ENCODE measurements around the gene OBSL1. TPM values are rescaled to one million over a fixed set of nuclear protein-coding genes. Genes with fewer than 3 reads are reported as not detected.

The OBSL1 gene
- total RNA-seq, 1 experiment from 2014 or later = 56.2 TPM

GRCh38 chr2:219532378-219532649 lies 39.0 kb downstream of the OBSL1 start:
- ChIA-PET POLR2A (interaction anchor here (0.7 kb wide), 1 partner anchor 144 kb away, joined by 5 read pairs; no protein-coding TSS in a partner anchor), CTCF (interaction anchor here (0.8 to 8.2 kb wide), 3 partner anchors 22 to 127 kb away, joined by 3 to 243 read pairs (median 3); partner anchors contain the start of gene GMPPA)
- Histone ChIP-seq H3K36me3 (ENCODE audit: control insufficient read depth, insufficient read depth, low read length) (no peaks in the 10 kb centered on the region), H3K27me3 (replicated peaks; ENCODE audit: control insufficient read depth, insufficient read depth, low read length) (no peaks in the 10 kb centered on the region; the same call in 1 of the 2 replicates), H3K4me1 (no peaks in the 10 kb centered on the region), H3K4me3 (ENCODE audit: low read depth, low read length) (no peak overlapping the region), H3K9me3 (no peaks in the 10 kb centered on the region)
- TF ChIP-seq CTCF (IDR thresholded peaks at IDR 0.05; ENCODE audit: insufficient read depth in 1 of 2, low read depth in 1 of 2, low read length in 1 of 2, severe bottlenecking in 1 of 2, unreplicated experiment in 1 of 2) = no peak
- Mint-ChIP-seq H3K9me3 (ENCODE audit: unreplicated experiment) (no peaks in the 10 kb centered on the region), H3K4me3 (ENCODE audit: unreplicated experiment) (no peak overlapping the region), H3K27me3 (ENCODE audit: insufficient read depth, unreplicated experiment) (peaks cover 21% of the 10 kb centered on the region), H3K36me3 (ENCODE audit: insufficient read depth, unreplicated experiment) (no peaks in the 10 kb centered on the region), H3K4me1 (ENCODE audit: low read depth, unreplicated experiment) (peaks cover 7% of the 10 kb centered on the region), H3K27ac (ENCODE audit: unreplicated experiment) (no peak overlapping the region)
- DNase-seq = no peak
- intact Hi-C loops (cut with micrococcal nuclease; ENCODE audit: unreplicated experiment) = no loop called here
- no TSS peak for BruUV-seq (replicated peaks)

DNA sequence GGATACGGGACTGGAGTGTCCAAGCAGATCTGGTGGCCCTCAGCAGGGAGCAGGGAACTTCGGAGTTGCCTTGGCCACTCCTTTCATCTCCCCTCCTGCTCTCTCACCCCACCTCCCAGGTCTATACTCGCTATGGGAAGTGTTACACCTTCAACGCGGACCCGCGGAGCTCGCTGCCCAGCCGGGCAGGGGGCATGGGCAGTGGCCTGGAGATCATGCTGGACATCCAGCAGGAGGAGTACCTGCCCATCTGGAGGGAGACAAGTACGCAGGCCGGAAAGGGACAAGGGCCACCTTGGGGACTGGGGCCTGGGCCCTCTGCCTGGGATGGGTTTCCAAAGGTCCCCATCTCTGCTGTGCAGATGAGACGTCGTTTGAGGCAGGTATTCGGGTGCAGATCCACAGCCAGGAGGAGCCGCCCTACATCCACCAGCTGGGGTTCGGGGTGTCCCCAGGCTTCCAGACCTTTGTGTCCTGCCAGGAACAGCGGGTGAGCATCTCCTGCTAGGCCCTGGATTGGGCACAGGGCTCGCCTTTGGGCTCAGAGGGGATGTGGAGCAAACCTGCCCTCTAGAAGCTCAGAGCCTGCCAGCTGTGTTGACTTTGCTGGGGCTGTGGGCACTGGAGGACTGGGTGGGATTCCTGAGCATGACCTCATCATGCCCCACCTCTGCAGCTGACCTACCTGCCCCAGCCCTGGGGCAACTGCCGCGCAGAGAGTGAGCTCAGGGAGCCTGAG lies 39.5 kb downstream of the OBSL1 start:
- no peaks in the 10 kb centered on the region for H3K4me1 ChIP-seq
- POLR2A ChIA-PET = interaction anchor here (0.7 kb wide), 1 partner anchor 144 kb away, joined by 5 read pairs; no protein-coding TSS in a partner anchor
- H3K27ac Mint-ChIP-seq (ENCODE audit: unreplicated experiment) = no peak overlapping the region
- H3K27me3 ChIP-seq (replicated peaks; ENCODE audit: control insufficient read depth, insufficient read depth, low read length) = no peaks in the 10 kb centered on the region; the same call in 1 of the 2 replicates
- no peaks in the 10 kb centered on the region for H3K36me3 Mint-ChIP-seq (ENCODE audit: insufficient read depth, unreplicated experiment)
- CTCF ChIA-PET = interaction anchor here (0.8 to 8.2 kb wide), 4 partner anchors 12 to 126 kb away, joined by 3 to 243 read pairs (median 3); partner anchors contain the start of genes CHPF, GMPPA and TMEM198
- no TSS peak for BruUV-seq (replicated peaks)
- no peak for DNase-seq
- no peaks in the 10 kb centered on the region for H3K9me3 Mint-ChIP-seq (ENCODE audit: unreplicated experiment)
- TF ChIP-seq CTCF (IDR thresholded peaks at IDR 0.05; ENCODE audit: insufficient read depth in 1 of 2, low read depth in 1 of 2, low read length in 1 of 2, severe bottlenecking in 1 of 2, unreplicated experiment in 1 of 2) = no peak
- peaks cover 21% of the 10 kb centered on the region for H3K27me3 Mint-ChIP-seq (ENCODE audit: insufficient read depth, unreplicated experiment)
- no peak overlapping the region for H3K4me3 Mint-ChIP-seq (ENCODE audit: unreplicated experiment)
- no peaks in the 10 kb centered on the region for H3K9me3 ChIP-seq
- no peaks in the 10 kb centered on the region for H3K36me3 ChIP-seq (ENCODE audit: control insufficient read depth, insufficient read depth, low read length)
- no peak overlapping the region for H3K4me3 ChIP-seq (ENCODE audit: low read depth, low read length)
- intact Hi-C loops (cut with micrococcal nuclease; ENCODE audit: unreplicated experiment) = no loop called here
- peaks cover 7% of the 10 kb centered on the region for H3K4me1 Mint-ChIP-seq (ENCODE audit: low read depth, unreplicated experiment)

DNA sequence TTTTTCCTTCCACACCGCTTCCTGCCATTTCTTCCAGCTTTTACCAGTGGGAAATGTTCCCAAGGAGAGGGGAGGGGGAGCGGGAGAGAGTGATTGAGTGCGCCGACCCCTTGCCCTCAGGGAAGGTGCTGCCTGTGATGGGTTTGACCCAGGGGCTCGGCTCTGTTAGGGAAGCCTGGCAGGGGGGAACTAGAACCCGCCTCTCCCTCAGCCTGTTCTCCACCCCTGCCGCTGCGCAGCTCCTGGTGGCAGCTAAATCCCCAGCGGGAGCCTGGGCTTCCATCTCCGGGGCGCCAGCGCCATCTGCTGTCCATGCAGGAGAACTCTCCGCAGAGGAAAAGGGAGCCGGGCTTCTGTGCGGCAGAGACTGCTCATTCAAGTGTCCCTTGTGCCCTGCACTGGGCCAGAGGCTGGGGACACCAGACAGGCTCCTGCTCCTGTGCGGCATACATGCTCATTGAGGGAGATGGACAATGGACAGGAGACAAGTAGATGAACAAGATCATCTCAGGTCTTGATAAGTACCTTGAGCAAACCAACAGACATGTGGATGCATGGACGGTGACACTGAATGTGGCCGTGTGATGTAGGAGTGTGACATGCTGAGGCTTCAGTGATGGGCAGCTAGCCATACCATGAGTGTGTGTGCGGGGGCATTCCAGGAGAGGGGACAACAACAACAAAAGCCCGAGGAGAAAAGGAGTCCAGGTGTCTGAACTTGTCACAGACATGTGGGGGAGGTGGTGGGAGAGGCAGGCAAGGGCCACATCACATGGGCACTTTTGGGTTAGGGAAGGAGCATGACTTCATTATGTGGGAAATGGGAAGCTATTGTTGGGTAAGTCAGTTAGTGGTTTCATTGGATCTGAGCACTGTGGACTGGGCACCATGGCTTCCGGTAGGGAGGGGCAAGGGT lies 41.0 kb downstream of the OBSL1 start:
- ChIA-PET POLR2A (interaction anchor here (0.5 to 1.0 kb wide), 2 partner anchors 32 to 88 kb away, joined by 3 read pairs; partner anchors contain the start of gene GMPPA), CTCF (interaction anchor here (0.5 to 8.2 kb wide), 36 partner anchors 9 to 370 kb away, joined by 3 to 243 read pairs (median 4); partner anchors contain the start of genes ASIC4, CHPF, DNAJB2 and DNPEP)
- DNase-seq = peak; percentile 86 to 93
- peak; percentile 95 to 97 for TF ChIP-seq CTCF (IDR thresholded peaks at IDR 0.05; ENCODE audit: insufficient read depth in 1 of 2, low read depth in 1 of 2, low read length in 1 of 2, severe bottlenecking in 1 of 2, unreplicated experiment in 1 of 2)
- Mint-ChIP-seq H3K36me3 (ENCODE audit: insufficient read depth, unreplicated experiment) (no peaks in the 10 kb centered on the region), H3K27me3 (ENCODE audit: insufficient read depth, unreplicated experiment) (peaks cover 25% of the 10 kb centered on the region), H3K9me3 (ENCODE audit: unreplicated experiment) (no peaks in the 10 kb centered on the region), H3K4me1 (ENCODE audit: low read depth, unreplicated experiment) (peaks cover 21% of the 10 kb centered on the region), H3K27ac (ENCODE audit: unreplicated experiment) (no peak overlapping the region), H3K4me3 (ENCODE audit: unreplicated experiment) (no peak overlapping the region)
- no peaks in the 10 kb centered on the region for H3K36me3 ChIP-seq (ENCODE audit: control insufficient read depth, insufficient read depth, low read length)
- no peaks in the 10 kb centered on the region; the same call in 1 of the 2 replicates for H3K27me3 ChIP-seq (replicated peaks; ENCODE audit: control insufficient read depth, insufficient read depth, low read length)
- no peak overlapping the region for H3K4me3 ChIP-seq (ENCODE audit: low read depth, low read length)
- intact Hi-C loops (cut with micrococcal nuclease; ENCODE audit: unreplicated experiment) = loop anchor here (1.0 kb wide), 5 partner anchors 20 to 127 kb away; no protein-coding TSS in a partner anchor
- peaks cover 10% of the 10 kb centered on the region for H3K4me1 ChIP-seq
- no peaks in the 10 kb centered on the region for H3K9me3 ChIP-seq
- no TSS peak for BruUV-seq (replicated peaks)

Measured in Caco-2 (cell line).